Measurements from ENCODE around the gene CWC15. TPM values are rescaled to one million over a fixed set of nuclear protein-coding genes. Genes with fewer than 3 reads are reported as not detected.

CWC15 gene
- total and polyA plus RNA-seq, 2 donors (not counting 3 experiments of a cell fraction or from before 2014, with no cell fraction given): 16.9 to 72.0 TPM

- Histone ChIP-seq H3K36me3 (ENCODE audit: control insufficient read depth in 2 of 2, extremely low read depth in 1 of 2, insufficient read depth in 2 of 2, low read length in 2 of 2) (peaks cover 17 to 19% of the 10 kb centered on the region in 2 experiments), H3K9me1 (replicated peaks; ENCODE audit: control insufficient read depth, extremely low read depth, insufficient read depth, low read length) (no peaks in the 10 kb centered on the region), H3K4me1 (ENCODE audit: control insufficient read depth, extremely low read depth, insufficient read depth, low read length) (no peaks in the 10 kb centered on the region), H2AFZ (ENCODE audit: low read depth, low read length) (no peak overlapping the region), H3K79me2 (ENCODE audit: control insufficient read depth, insufficient read depth, low read length) (no peaks in the 10 kb centered on the region), H3K27me3 (ENCODE audit: control insufficient read depth in 2 of 2, insufficient read depth in 2 of 2, low read length in 2 of 2) (no peaks in the 10 kb centered on the region), H4K20me1 (replicated peaks; ENCODE audit: control insufficient read depth, extremely low read depth, insufficient read depth, low read length) (no peaks in the 10 kb centered on the region), H3K27ac (ENCODE audit: insufficient read depth, low read depth, low read length) (no peak overlapping the region), H3K9me3 (replicated peaks; ENCODE audit: control insufficient read depth, insufficient read depth, low read length) (no peaks in the 10 kb centered on the region), H3K4me2 (ENCODE audit: insufficient read depth, low read length) (no peak overlapping the region), H3K9ac (replicated peaks; ENCODE audit: extremely low read depth, insufficient read depth, low read length) (no peak overlapping the region), H3K4me3 (replicated peaks in 1 of 3; ENCODE audit: insufficient read depth in 1 of 3, low read depth in 1 of 3, low read length in 3 of 3) (no peak overlapping the region)
- no peak for FAIRE-seq
- dilution Hi-C loops (cut with MboI; ENCODE audit: extremely low pct_ligation_motif_present, low sequenced_read_pairs) (no loop called here), intact Hi-C loops (cut with micrococcal nuclease) (no loop called here)
- no TSS peak for BruUV-seq (replicated peaks)
- ChIA-PET CTCF (interaction anchor here (1.2 to 1.9 kb wide), 3 partner anchors 8 to 174 kb away, joined by 3 to 8 read pairs (median 6); no protein-coding TSS in a partner anchor), POLR2A (no interaction called here)
- no peak for DNase-seq (ENCODE audit: low read depth, low spot score)
- TF ChIP-seq FOS (IDR thresholded peaks at IDR 0.05; ENCODE audit: borderline replicate concordance, insufficient read depth, low read length) (no peak), POLR2AphosphoS5 (IDR thresholded peaks at IDR 0.05; ENCODE audit: insufficient read depth, low read depth, low read length) (no peak)
Measured at GRCh38 chr11:94960488-94960887, 12.9 kb downstream of the CWC15 start.

GRCh38 chr11:94959179-94959578, 14.2 kb downstream of the CWC15 start:
- POLR2A ChIA-PET: no interaction called here
- no peak for FAIRE-seq

More at GRCh38 chr11:94959179-94959578, 14.2 kb downstream of the CWC15 start:
- no peaks in the 10 kb centered on the region for H3K4me1 ChIP-seq (ENCODE audit: control insufficient read depth, extremely low read depth, insufficient read depth, low read length)
- dilution Hi-C loops (cut with MboI; ENCODE audit: extremely low pct_ligation_motif_present, low sequenced_read_pairs): no loop called here
- no peaks in the 10 kb centered on the region for H3K27me3 ChIP-seq (ENCODE audit: control insufficient read depth in 2 of 2, insufficient read depth in 2 of 2, low read length in 2 of 2)
- H2AFZ ChIP-seq (ENCODE audit: low read depth, low read length): no peak overlapping the region
- H3K9ac ChIP-seq (replicated peaks; ENCODE audit: extremely low read depth, insufficient read depth, low read length): no peak overlapping the region
- H3K79me2 ChIP-seq (ENCODE audit: control insufficient read depth, insufficient read depth, low read length): no peaks in the 10 kb centered on the region
- H4K20me1 ChIP-seq (replicated peaks; ENCODE audit: control insufficient read depth, extremely low read depth, insufficient read depth, low read length): no peaks in the 10 kb centered on the region
- no peak overlapping the region for H3K4me2 ChIP-seq (ENCODE audit: insufficient read depth, low read length)
- no peaks in the 10 kb centered on the region for H3K9me3 ChIP-seq (replicated peaks; ENCODE audit: control insufficient read depth, insufficient read depth, low read length)
- H3K9me1 ChIP-seq (replicated peaks; ENCODE audit: control insufficient read depth, extremely low read depth, insufficient read depth, low read length): no peaks in the 10 kb centered on the region
- H3K36me3 ChIP-seq (ENCODE audit: control insufficient read depth in 2 of 2, extremely low read depth in 1 of 2, insufficient read depth in 2 of 2, low read length in 2 of 2): peaks cover 8 to 12% of the 10 kb centered on the region in 2 experiments
- H3K27ac ChIP-seq (ENCODE audit: insufficient read depth, low read depth, low read length): no peak overlapping the region
- no peak overlapping the region for H3K4me3 ChIP-seq (replicated peaks in 1 of 3; ENCODE audit: insufficient read depth in 1 of 3, low read depth in 1 of 3, low read length in 3 of 3)
- BruUV-seq (replicated peaks): no TSS peak
- CTCF ChIA-PET: interaction anchor here (1.6 kb wide), 1 partner anchor 9 kb away, joined by 6 read pairs; no protein-coding TSS in a partner anchor
- DNase-seq (ENCODE audit: low read depth, low spot score): no peak
- intact Hi-C loops (cut with micrococcal nuclease): no loop called here
- TF ChIP-seq POLR2A (IDR thresholded peaks at IDR 0.05; ENCODE audit: low read depth, low read length) (no peak), CTCF (IDR thresholded peaks at IDR 0.05; ENCODE audit: extremely low read depth in 1 of 2, insufficient read depth in 1 of 2, low read depth in 1 of 2, low read length in 2 of 2) (no peak), FOS (IDR thresholded peaks at IDR 0.05; ENCODE audit: borderline replicate concordance, insufficient read depth, low read length) (no peak), MYC (IDR thresholded peaks at IDR 0.05; ENCODE audit: low read depth, low read length) (no peak), MAX (IDR thresholded peaks at IDR 0.05; ENCODE audit: insufficient read depth, insufficient read length) (no peak), GATA2 (IDR thresholded peaks at IDR 0.05; ENCODE audit: insufficient read depth, insufficient read length, low read depth, low read length) (no peak), JUN (IDR thresholded peaks at IDR 0.05; ENCODE audit: borderline replicate concordance, insufficient read depth, insufficient read length, low read depth) (no peak), EZH2 (IDR thresholded peaks at IDR 0.05; ENCODE audit: borderline replicate concordance, low read depth, low read length, severe bottlenecking) (no peak), POLR2AphosphoS5 (IDR thresholded peaks at IDR 0.05; ENCODE audit: insufficient read depth, low read depth, low read length) (no peak)

Measured in endothelial cell of umbilical vein (primary cell).